Hindlimb muscle (tissue), 1 donor: ENCODE measurements around the gene NKAIN2. TPM values are rescaled to one million over a fixed set of nuclear protein-coding genes. Genes with fewer than 3 reads are reported as not detected.
"Not testable (repeated sequence)": the region's sequence is repeated elsewhere in the genome, so short reads cannot be mapped to it uniquely, and the experiment has no call there.

ENCODE experiments used
- DNase-seq: peaks from one replicate; pipeline ENCODE4 v3.0.0-alpha.2; 2013
- polyA plus RNA-seq: library from polyadenylated mRNA; unstranded; fragments of 120-200 nt; gene quantifications from one replicate; pipeline ENCODE4 v1.2.1, GENCODE V29; 2013; ENCODE audit not compliant: insufficient read length

NKAIN2 gene
- polyA plus RNA-seq, 1 donor, result 5.2 TPM

GRCh38 chr6:124119596-124119995 lies 315.9 kb downstream of the NKAIN2 start:
- DNase-seq, result no peak

GRCh38 chr6:124123617-124124209 lies 320.0 kb downstream of the NKAIN2 start:
- no peak for DNase-seq

- DNase-seq, result no peak
Observed at GRCh38 chr6:124131259-124131658, 327.6 kb downstream of the NKAIN2 start.

GRCh38 chr6:124131779-124132178 lies 328.1 kb downstream of the NKAIN2 start:
- no peak for DNase-seq

- no peak for DNase-seq
Observed at GRCh38 chr6:124132256-124132655, 328.6 kb downstream of the NKAIN2 start.

GRCh38 chr6:124142852-124143251 lies 339.2 kb downstream of the NKAIN2 start:
- no peak for DNase-seq

- DNase-seq, result no peak
Observed at GRCh38 chr6:124143435-124143834, 339.8 kb downstream of the NKAIN2 start.

- no peak for DNase-seq
Observed at GRCh38 chr6:124147621-124148020, 344.0 kb downstream of the NKAIN2 start.

GRCh38 chr6:124148236-124148957 lies 344.7 kb downstream of the NKAIN2 start:
- DNase-seq, result no peak

GRCh38 chr6:124149646-124150045 lies 346.0 kb downstream of the NKAIN2 start:
- no peak for DNase-seq

- no peak for DNase-seq
Observed at GRCh38 chr6:124158024-124158423, 354.4 kb downstream of the NKAIN2 start.

- DNase-seq, result no peak
Observed at GRCh38 chr6:124163676-124164075, 360.0 kb downstream of the NKAIN2 start.

- no peak for DNase-seq
Observed at GRCh38 chr6:124164343-124164742, 360.7 kb downstream of the NKAIN2 start.

GRCh38 chr6:124167249-124167648 lies 363.6 kb downstream of the NKAIN2 start:
- DNase-seq, result not testable (repeated sequence)

- DNase-seq, result no peak
Observed at GRCh38 chr6:124190256-124190655, 386.6 kb downstream of the NKAIN2 start.

GRCh38 chr6:124193132-124193531 lies 389.5 kb downstream of the NKAIN2 start:
- DNase-seq, result no peak

- no peak for DNase-seq
Observed at GRCh38 chr6:124197148-124197547, 393.5 kb downstream of the NKAIN2 start.

- DNase-seq, result no peak
Observed at GRCh38 chr6:124199286-124199685, 395.6 kb downstream of the NKAIN2 start.

GRCh38 chr6:124200661-124201060 lies 397.0 kb downstream of the NKAIN2 start:
- DNase-seq, result no peak

- DNase-seq, result no peak
Observed at GRCh38 chr6:124203101-124203811, 399.6 kb downstream of the NKAIN2 start.

- DNase-seq, result no peak
Observed at GRCh38 chr6:124203812-124204167, 400.1 kb downstream of the NKAIN2 start.

- no peak for DNase-seq
Observed at GRCh38 chr6:124205921-124206320, 402.3 kb downstream of the NKAIN2 start.

GRCh38 chr6:124223611-124224345 lies 420.1 kb downstream of the NKAIN2 start:
- DNase-seq, result no peak
